ENCODE results near the gene ERMARD.

DNA sequence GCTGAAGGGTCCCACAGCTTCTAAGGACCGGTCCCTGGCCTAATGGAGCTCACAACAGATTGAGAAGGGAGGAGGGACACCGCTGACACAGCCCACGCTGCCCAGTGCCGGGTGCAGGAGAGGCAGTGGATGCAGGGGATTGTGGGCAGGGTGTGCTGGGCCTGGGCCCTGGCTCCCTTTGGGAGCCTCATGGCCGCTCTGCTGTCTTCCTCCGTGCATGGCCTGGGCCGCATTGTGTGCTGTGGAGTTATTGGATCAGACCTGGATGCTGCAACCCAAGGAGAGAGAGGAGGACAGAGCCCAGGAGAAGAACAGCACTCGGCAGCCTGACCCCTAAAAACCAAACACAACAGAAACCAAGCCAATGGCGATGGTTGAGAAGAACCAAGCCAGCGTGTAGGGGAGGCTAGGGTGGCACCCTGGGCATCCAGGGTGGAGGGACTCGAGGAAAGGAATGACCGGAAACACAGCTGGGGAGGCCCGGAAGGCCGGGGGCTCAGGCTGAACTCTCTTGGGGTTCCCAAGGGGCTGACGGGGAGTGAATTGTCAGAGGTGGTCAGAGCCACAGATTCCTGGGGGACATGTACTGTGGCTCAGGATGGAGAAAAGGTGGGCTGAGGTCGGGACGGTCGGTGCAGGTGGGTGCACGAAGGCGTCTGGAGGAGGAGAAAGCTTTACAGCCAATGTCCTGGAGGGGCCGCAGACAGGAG lies 41.0 kb downstream of the ERMARD start:
- TF ChIP-seq, protein P1, sequence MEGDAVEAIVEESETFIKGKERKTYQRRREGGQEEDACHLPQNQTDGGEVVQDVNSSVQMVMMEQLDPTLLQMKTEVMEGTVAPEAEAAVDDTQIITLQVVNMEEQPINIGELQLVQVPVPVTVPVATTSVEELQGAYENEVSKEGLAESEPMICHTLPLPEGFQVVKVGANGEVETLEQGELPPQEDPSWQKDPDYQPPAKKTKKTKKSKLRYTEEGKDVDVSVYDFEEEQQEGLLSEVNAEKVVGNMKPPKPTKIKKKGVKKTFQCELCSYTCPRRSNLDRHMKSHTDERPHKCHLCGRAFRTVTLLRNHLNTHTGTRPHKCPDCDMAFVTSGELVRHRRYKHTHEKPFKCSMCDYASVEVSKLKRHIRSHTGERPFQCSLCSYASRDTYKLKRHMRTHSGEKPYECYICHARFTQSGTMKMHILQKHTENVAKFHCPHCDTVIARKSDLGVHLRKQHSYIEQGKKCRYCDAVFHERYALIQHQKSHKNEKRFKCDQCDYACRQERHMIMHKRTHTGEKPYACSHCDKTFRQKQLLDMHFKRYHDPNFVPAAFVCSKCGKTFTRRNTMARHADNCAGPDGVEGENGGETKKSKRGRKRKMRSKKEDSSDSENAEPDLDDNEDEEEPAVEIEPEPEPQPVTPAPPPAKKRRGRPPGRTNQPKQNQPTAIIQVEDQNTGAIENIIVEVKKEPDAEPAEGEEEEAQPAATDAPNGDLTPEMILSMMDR (conservative IDR thresholded peaks at IDR 0.05; ENCODE audit: low read depth, low read length), result no peak
- no peak for TF ChIP-seq EZH2 (IDR thresholded peaks at IDR 0.05; ENCODE audit: borderline replicate concordance, low read depth, low read length, poor library complexity, severe bottlenecking)
